HepG2 (cell line): ENCODE measurements around the gene B4GALT2. TPM values are rescaled to one million over a fixed set of nuclear protein-coding genes. Genes with fewer than 3 reads are reported as not detected.
A peak's percentile ranks its signal among the peaks of the same experiment; 100 is the strongest.

Experiments
- ERF ChIP-seq: IDR thresholded peaks from 2 replicates; pipeline ENCODE4 v1.6.1; 2018; ENCODE audit warnings: missing biosample characterization, missing genetic modification reagents
- GATA4 ChIP-seq: sonication (generic); IDR thresholded peaks from 2 replicates; pipeline ENCODE4 v1.6.1; 2016; ENCODE audit warnings: antibody characterized with exemption, low read depth, borderline replicate concordance
- HDAC1 ChIP-seq: sonication (generic); formaldehyde crosslinking; IDR thresholded peaks from 2 replicates; pipeline ENCODE4 v1.5.1; 2020; ENCODE audit warnings: mild to moderate bottlenecking, missing genetic modification reagents
- HES4 ChIP-seq: sonication (generic); formaldehyde crosslinking; IDR thresholded peaks from 2 replicates; pipeline ENCODE4 v1.9.0; 2021; ENCODE audit warnings: mild to moderate bottlenecking, missing genetic modification reagents, borderline replicate concordance
- ISL2 ChIP-seq: sonication (generic); formaldehyde crosslinking; IDR thresholded peaks from 2 replicates; pipeline ENCODE4 v1.5.0; 2020; ENCODE audit warnings: missing genetic modification reagents
- KDM6A ChIP-seq: IDR thresholded peaks from 2 replicates; pipeline ENCODE4 v1.6.1; 2016; ENCODE audit warnings: low read depth
- RARA ChIP-seq: IDR thresholded peaks from 2 replicates; pipeline ENCODE4 v1.6.1; 2016; ENCODE audit warnings: missing genetic modification reagents, missing compliant biosample characterization
- REL ChIP-seq: sonication (generic); formaldehyde crosslinking; conservative IDR thresholded peaks from 2 replicates; pipeline ENCODE4 v1.8.0; 2022; ENCODE audit warnings: mild to moderate bottlenecking, missing genetic modification reagents, moderate library complexity
- REPIN1 ChIP-seq: sonication (generic); formaldehyde crosslinking; IDR thresholded peaks from 2 replicates; pipeline ENCODE4 v1.8.0; 2022; ENCODE audit warnings: missing genetic modification reagents, low read depth, mild to moderate bottlenecking, borderline replicate concordance
- ZBTB1 ChIP-seq: sonication (generic); formaldehyde crosslinking; IDR thresholded peaks from 2 replicates; pipeline ENCODE4 v1.4.0; 2020; ENCODE audit warnings: missing genetic modification reagents, borderline replicate concordance
- ZC3H13 ChIP-seq: sonication (generic); formaldehyde crosslinking; IDR thresholded peaks from 2 replicates; pipeline ENCODE4 v1.8.1; 2023; ENCODE audit warnings: mild to moderate bottlenecking, missing genetic modification reagents, moderate library complexity
- ZNF264 ChIP-seq: sonication (generic); formaldehyde crosslinking; IDR thresholded peaks from 2 replicates; pipeline ENCODE4 v1.4.0; 2020; ENCODE audit warnings: missing genetic modification reagents
- ZNF282 ChIP-seq: fragments of 450-650 bp; IDR thresholded peaks from 2 replicates; pipeline ENCODE4 v1.6.1; 2018; ENCODE audit not compliant: partially characterized antibody
- ZNF577 ChIP-seq: sonication (generic); formaldehyde crosslinking; IDR thresholded peaks from 2 replicates; pipeline ENCODE4 v1.4.0; 2020; ENCODE audit warnings: mild to moderate bottlenecking, low read depth, missing genetic modification reagents, borderline replicate concordance
- ZNF607 ChIP-seq: sonication (generic); formaldehyde crosslinking; IDR thresholded peaks from 2 replicates; pipeline ENCODE4 v1.5.1; 2020; ENCODE audit warnings: missing genetic modification reagents, mild to moderate bottlenecking, borderline replicate concordance
- ZNF746 ChIP-seq: sonication (generic); formaldehyde crosslinking; IDR thresholded peaks from 2 replicates; pipeline ENCODE4 v1.8.0; 2022; ENCODE audit warnings: mild to moderate bottlenecking, missing genetic modification reagents
- ZNF879 ChIP-seq: sonication (generic); formaldehyde crosslinking; IDR thresholded peaks from 2 replicates; pipeline ENCODE4 v1.8.1; 2023; ENCODE audit warnings: missing genetic modification reagents
- polyA plus RNA-seq, 8 experiments: library from polyadenylated mRNA; depleted of rRNA in 3 of 8; stranded (reverse) in 7 of 8; unstranded in 1 of 8; fragments of >200 nt; fragmentation: Illumina TruSeq in 4 of 8; extraction: Trizol in 4 of 8; gene quantifications; 2 replicates each; pipeline versions ENCODE4 v1.2.1 to v1.2.3, GENCODE V29; 2011 to 2016; ENCODE audit warnings: low read depth in 4 of 8, missing spikeins in 1 of 8, mixed read lengths in 1 of 8; ENCODE audit not compliant: insufficient read depth in 1 of 8
- total RNA-seq, 5 experiments: library from RNA; depleted of rRNA; stranded (reverse); fragments of >200 nt; fragmentation: Illumina TruSeq; extraction: Trizol; gene quantifications; 2 replicates each; pipeline ENCODE4 v1.2.3, GENCODE V29; 2016; ENCODE audit warnings: low read depth in 1 of 5
- TF ChIP-seq, protein P1 (sequence below): sonication (generic); formaldehyde crosslinking; IDR thresholded peaks from 2 replicates; pipeline ENCODE4 v1.5.1; 2020; ENCODE audit warnings: missing genetic modification reagents, mild to moderate bottlenecking, borderline replicate concordance
- TF ChIP-seq, protein P2 (sequence below): sonication (generic); formaldehyde crosslinking; conservative IDR thresholded peaks from 2 replicates; pipeline ENCODE4 v1.4.0; 2020; ENCODE audit warnings: missing genetic modification reagents
- TF ChIP-seq, protein P3 (sequence below), 2 experiments: sonication (generic) in 1 of 2; formaldehyde crosslinking in 1 of 2; IDR thresholded peaks; 2 replicates each; pipeline versions ENCODE4 v1.4.0 to v1.6.1; 2016 to 2020; ENCODE audit warnings: borderline replicate concordance in 1 of 2, low read depth in 1 of 2, mild to moderate bottlenecking in 1 of 2, missing genetic modification reagents in 1 of 2
- TF ChIP-seq, protein P4 (sequence below): sonication (generic); formaldehyde crosslinking; IDR thresholded peaks from 2 replicates; pipeline ENCODE4 v1.4.0; 2020; ENCODE audit warnings: mild to moderate bottlenecking, missing genetic modification reagents

B4GALT2 gene
- total and polyA plus RNA-seq, 2 of the 13 experiments (the other 11 are each of a cell fraction or from before 2014, with no cell fraction given): 41.9 to 78.0 TPM

DNA sequence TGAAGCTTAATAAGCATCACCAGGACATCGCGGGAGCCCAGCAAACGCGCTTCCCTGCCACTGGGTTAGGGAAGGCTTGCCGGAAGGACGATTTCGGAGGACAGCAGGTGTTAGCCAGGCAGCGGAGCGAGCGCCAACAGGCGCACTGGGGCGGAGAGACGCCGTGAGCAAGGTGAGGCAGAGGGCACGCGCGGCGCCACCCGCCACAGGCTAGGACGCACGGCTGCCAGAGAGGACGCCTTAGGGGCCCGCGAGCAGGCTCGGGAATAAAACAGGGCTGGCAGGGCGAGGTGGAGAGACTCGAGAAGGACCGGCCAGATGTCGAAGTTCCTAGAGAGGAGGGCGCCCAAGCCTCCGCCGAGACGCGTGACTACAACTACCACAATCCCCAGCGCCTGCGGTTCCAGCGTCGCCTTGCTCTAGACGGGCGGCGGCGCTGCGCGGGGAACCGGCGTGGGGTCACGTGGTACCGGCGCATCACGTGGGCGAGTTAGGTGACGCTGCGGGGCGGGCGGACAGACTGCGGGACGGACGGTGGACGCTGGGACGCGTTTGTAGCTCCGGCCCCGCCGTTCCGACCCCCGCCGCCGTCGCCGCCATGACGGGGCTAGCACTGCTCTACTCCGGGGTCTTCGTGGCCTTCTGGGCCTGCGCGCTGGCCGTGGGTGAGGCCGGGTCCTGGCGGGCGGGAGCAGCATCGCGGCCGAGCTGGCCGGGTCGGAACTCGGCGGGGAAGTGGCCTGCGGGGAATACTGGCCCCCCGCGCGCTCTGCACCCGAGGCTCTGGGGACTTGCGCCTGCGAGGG lies 4.4 kb upstream of the B4GALT2 start, which contains the start of gene ATP6V0B (continued):
- TF ChIP-seq KDM6A (CRISPR knock-in tag): no peak
- no peak for TF ChIP-seq ZBTB1
- TF ChIP-seq HDAC1: peak; percentile 92
- no peak for TF ChIP-seq ZNF264 (CRISPR knock-in tag)
- no peak; the same call in 1 of the 2 replicates for TF ChIP-seq ZNF746 (CRISPR knock-in tag)
- peak; percentile 74; the same call in 1 of the 2 replicates for TF ChIP-seq ZC3H13 (CRISPR knock-in tag)
- TF ChIP-seq, protein P1, sequence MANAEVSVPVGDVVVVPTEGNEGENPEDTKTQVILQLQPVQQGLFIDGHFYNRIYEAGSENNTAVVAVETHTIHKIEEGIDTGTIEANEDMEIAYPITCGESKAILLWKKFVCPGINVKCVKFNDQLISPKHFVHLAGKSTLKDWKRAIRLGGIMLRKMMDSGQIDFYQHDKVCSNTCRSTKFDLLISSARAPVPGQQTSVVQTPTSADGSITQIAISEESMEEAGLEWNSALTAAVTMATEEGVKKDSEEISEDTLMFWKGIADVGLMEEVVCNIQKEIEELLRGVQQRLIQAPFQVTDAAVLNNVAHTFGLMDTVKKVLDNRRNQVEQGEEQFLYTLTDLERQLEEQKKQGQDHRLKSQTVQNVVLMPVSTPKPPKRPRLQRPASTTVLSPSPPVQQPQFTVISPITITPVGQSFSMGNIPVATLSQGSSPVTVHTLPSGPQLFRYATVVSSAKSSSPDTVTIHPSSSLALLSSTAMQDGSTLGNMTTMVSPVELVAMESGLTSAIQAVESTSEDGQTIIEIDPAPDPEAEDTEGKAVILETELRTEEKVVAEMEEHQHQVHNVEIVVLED (CRISPR knock-in tag): peak; percentile 100
- peak; percentile 18; the same call in 1 of the 2 replicates for TF ChIP-seq RARA (CRISPR knock-in tag)
- TF ChIP-seq, protein P2, sequence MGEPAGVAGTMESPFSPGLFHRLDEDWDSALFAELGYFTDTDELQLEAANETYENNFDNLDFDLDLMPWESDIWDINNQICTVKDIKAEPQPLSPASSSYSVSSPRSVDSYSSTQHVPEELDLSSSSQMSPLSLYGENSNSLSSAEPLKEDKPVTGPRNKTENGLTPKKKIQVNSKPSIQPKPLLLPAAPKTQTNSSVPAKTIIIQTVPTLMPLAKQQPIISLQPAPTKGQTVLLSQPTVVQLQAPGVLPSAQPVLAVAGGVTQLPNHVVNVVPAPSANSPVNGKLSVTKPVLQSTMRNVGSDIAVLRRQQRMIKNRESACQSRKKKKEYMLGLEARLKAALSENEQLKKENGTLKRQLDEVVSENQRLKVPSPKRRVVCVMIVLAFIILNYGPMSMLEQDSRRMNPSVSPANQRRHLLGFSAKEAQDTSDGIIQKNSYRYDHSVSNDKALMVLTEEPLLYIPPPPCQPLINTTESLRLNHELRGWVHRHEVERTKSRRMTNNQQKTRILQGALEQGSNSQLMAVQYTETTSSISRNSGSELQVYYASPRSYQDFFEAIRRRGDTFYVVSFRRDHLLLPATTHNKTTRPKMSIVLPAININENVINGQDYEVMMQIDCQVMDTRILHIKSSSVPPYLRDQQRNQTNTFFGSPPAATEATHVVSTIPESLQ (CRISPR knock-in tag): no peak
- peak; percentile 67; the same call in 1 of the 2 replicates for TF ChIP-seq REL (CRISPR knock-in tag)
- 0 out of 2 replicates have a peak, but pooled peaks have one; percentile 4 for TF ChIP-seq HES4
- TF ChIP-seq ZNF879: no peak
- 0 out of 2 replicates have a peak, but pooled peaks have one; percentile 34 for TF ChIP-seq ERF (CRISPR knock-in tag)
- TF ChIP-seq ZNF282: no peak
- TF ChIP-seq, protein P3, sequence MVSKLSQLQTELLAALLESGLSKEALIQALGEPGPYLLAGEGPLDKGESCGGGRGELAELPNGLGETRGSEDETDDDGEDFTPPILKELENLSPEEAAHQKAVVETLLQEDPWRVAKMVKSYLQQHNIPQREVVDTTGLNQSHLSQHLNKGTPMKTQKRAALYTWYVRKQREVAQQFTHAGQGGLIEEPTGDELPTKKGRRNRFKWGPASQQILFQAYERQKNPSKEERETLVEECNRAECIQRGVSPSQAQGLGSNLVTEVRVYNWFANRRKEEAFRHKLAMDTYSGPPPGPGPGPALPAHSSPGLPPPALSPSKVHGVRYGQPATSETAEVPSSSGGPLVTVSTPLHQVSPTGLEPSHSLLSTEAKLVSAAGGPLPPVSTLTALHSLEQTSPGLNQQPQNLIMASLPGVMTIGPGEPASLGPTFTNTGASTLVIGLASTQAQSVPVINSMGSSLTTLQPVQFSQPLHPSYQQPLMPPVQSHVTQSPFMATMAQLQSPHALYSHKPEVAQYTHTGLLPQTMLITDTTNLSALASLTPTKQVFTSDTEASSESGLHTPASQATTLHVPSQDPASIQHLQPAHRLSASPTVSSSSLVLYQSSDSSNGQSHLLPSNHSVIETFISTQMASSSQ (IDR thresholded peaks at IDR 0.05; ENCODE audit: low read depth): no peak
- TF ChIP-seq, protein P3 (CRISPR knock-in tag; IDR thresholded peaks at IDR 0.05; ENCODE audit: borderline replicate concordance): peak; percentile 52
- 0 out of 2 replicates have a peak, but pooled peaks have one; percentile 33 for TF ChIP-seq GATA4
- TF ChIP-seq ZNF607 (CRISPR knock-in tag): peak; percentile 92; the same call in 1 of the 2 replicates
- no peak for TF ChIP-seq ZNF577
- TF ChIP-seq, protein P4, sequence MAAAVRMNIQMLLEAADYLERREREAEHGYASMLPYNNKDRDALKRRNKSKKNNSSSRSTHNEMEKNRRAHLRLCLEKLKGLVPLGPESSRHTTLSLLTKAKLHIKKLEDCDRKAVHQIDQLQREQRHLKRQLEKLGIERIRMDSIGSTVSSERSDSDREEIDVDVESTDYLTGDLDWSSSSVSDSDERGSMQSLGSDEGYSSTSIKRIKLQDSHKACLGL: peak; percentile 88
- no peak for TF ChIP-seq ISL2 (CRISPR knock-in tag)
- TF ChIP-seq REPIN1: peak; percentile 68; the same call in 1 of the 2 replicates
